ENCODE data around the gene VPS13C. TPM values are rescaled to one million over a fixed set of nuclear protein-coding genes. Genes with fewer than 3 reads are reported as not detected.
A peak's percentile ranks its signal among the peaks of the same experiment; 100 is the strongest.

The VPS13C gene
- total RNA-seq, 1 experiment from 2014 or later, result 18.6 TPM

- ATAC-seq, result no peak; the same call in 1 of the 2 replicates
- H3K4me2 ChIP-seq (ENCODE audit: low read length), result peak overlapping the region; percentile 93
- TF ChIP-seq EZH2 (IDR thresholded peaks at IDR 0.05), result no peak
- TF ChIP-seq RAD21 (IDR thresholded peaks at IDR 0.05; ENCODE audit: low read depth), result no peak
- no peak for TF ChIP-seq SRF (IDR thresholded peaks at IDR 0.05; ENCODE audit: low read depth)
- no peak for TF ChIP-seq SIN3A (IDR thresholded peaks at IDR 0.05; ENCODE audit: low read depth)
- TF ChIP-seq, protein P1, sequence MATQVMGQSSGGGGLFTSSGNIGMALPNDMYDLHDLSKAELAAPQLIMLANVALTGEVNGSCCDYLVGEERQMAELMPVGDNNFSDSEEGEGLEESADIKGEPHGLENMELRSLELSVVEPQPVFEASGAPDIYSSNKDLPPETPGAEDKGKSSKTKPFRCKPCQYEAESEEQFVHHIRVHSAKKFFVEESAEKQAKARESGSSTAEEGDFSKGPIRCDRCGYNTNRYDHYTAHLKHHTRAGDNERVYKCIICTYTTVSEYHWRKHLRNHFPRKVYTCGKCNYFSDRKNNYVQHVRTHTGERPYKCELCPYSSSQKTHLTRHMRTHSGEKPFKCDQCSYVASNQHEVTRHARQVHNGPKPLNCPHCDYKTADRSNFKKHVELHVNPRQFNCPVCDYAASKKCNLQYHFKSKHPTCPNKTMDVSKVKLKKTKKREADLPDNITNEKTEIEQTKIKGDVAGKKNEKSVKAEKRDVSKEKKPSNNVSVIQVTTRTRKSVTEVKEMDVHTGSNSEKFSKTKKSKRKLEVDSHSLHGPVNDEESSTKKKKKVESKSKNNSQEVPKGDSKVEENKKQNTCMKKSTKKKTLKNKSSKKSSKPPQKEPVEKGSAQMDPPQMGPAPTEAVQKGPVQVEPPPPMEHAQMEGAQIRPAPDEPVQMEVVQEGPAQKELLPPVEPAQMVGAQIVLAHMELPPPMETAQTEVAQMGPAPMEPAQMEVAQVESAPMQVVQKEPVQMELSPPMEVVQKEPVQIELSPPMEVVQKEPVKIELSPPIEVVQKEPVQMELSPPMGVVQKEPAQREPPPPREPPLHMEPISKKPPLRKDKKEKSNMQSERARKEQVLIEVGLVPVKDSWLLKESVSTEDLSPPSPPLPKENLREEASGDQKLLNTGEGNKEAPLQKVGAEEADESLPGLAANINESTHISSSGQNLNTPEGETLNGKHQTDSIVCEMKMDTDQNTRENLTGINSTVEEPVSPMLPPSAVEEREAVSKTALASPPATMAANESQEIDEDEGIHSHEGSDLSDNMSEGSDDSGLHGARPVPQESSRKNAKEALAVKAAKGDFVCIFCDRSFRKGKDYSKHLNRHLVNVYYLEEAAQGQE (IDR thresholded peaks at IDR 0.05; ENCODE audit: low read depth), result no peak
- TF ChIP-seq EGR1 (IDR thresholded peaks at IDR 0.05; ENCODE audit: low read depth), result no peak
- TF ChIP-seq YY1 (IDR thresholded peaks at IDR 0.05; ENCODE audit: extremely low read depth, insufficient replicate concordance, low read depth, low read length), result no peak
- TF ChIP-seq JUND (IDR thresholded peaks at IDR 0.05), result no peak
- TF ChIP-seq CEBPB (IDR thresholded peaks at IDR 0.05; ENCODE audit: low read depth), result no peak
- TF ChIP-seq, protein P2, sequence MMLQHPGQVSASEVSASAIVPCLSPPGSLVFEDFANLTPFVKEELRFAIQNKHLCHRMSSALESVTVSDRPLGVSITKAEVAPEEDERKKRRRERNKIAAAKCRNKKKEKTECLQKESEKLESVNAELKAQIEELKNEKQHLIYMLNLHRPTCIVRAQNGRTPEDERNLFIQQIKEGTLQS (IDR thresholded peaks at IDR 0.05), result no peak
- CTCF ChIA-PET, result interaction anchor here (0.6 to 1.9 kb wide), 13 partner anchors 9 to 227 kb away, joined by 3 to 10 read pairs (median 4); no protein-coding TSS in a partner anchor
- no peaks in the 10 kb centered on the region for H4K20me1 ChIP-seq (ENCODE audit: insufficient read depth)
- no TSS peak for BruUV-seq (replicated peaks)
- no peaks in the 10 kb centered on the region for H3K9me3 ChIP-seq (ENCODE audit: control insufficient read depth in 1 of 2, insufficient read depth in 1 of 2, low read depth in 1 of 2, low read length in 2 of 2)
- POLR2A ChIA-PET, result interaction anchor here (1.0 to 1.1 kb wide), 2 partner anchors 8 to 65 kb away, joined by 3 read pairs; no protein-coding TSS in a partner anchor
- no peak for DNase-seq (ENCODE audit: low read depth, low spot score)
- peaks cover 3 to 19% of the 10 kb centered on the region in 2 experiments; a peak in 3 of 4 replicates for H3K4me1 ChIP-seq (ENCODE audit: control insufficient read depth in 1 of 2, insufficient read depth in 2 of 2, low read length in 2 of 2)
- no peak overlapping the region for H3K27ac ChIP-seq (ENCODE audit: low read depth, low read length)
- H3K79me2 ChIP-seq (ENCODE audit: insufficient read depth, low read length), result no peaks in the 10 kb centered on the region
- peak overlapping the region; percentile 29 for H2AFZ ChIP-seq (ENCODE audit: low read depth, low read length, poor library complexity, severe bottlenecking)
- peak overlapping the region; percentile 69 to 91 for H3K4me3 ChIP-seq (replicated peaks in 1 of 2; ENCODE audit: low read depth in 1 of 2, low read length in 2 of 2)
- no peaks in the 10 kb centered on the region for H3K36me3 ChIP-seq (ENCODE audit: control insufficient read depth in 1 of 2, insufficient read depth in 2 of 2, low read length in 2 of 2)
- intact Hi-C loops (cut with micrococcal nuclease), result no loop called here
- H3K9me2 ChIP-seq (ENCODE audit: insufficient read depth), result no peaks in the 10 kb centered on the region
- no peaks in the 10 kb centered on the region for H3K27me3 ChIP-seq (ENCODE audit: insufficient read depth, low read length)
- H3K9ac ChIP-seq (ENCODE audit: low read length), result peak overlapping the region; percentile 72; the same call in 1 of the 2 replicates
- RAD21 ChIA-PET (ENCODE audit: low non-redundant PET in 1 of 2, low total read pairs in 2 of 2, uncharacterized antibody in 2 of 2, unreplicated experiment in 2 of 2), result no interaction called here
These were observed 641 bp upstream of the VPS13C start for GRCh38 chr15:62060896-62061280.
